H54 (cell line): ENCODE measurements around the gene TSPAN33.
"Not testable (repeated sequence)": the region's sequence is repeated elsewhere in the genome, so short reads cannot be mapped to it uniquely, and the experiment has no call there.

Source experiments
- DNase-seq: peaks from one replicate; pipeline ENCODE4 v3.0.0; 2011; ENCODE audit warnings: low spot score, mixed read lengths; ENCODE audit not compliant: insufficient read length
- FAIRE-seq: peaks from 3 replicates; lab custom pipeline; 2011; peaks lifted over from hg19 to GRCh38; lab: Jason Lieb, UNC
- POLR2A ChIP-seq: IDR thresholded peaks from 2 replicates; pipeline ENCODE4 v1.6.1; 2011; ENCODE audit warnings: low read depth, mild to moderate bottlenecking, low read length

TSPAN33 gene

GRCh38 chr7:129213828-129214227, 69.3 kb downstream of the TSPAN33 start:
- no peak for TF ChIP-seq POLR2A
- DNase-seq, result no peak
- no peak for FAIRE-seq

GRCh38 chr7:129215691-129216090, 71.2 kb downstream of the TSPAN33 start:
- not testable (repeated sequence) for FAIRE-seq, DNase-seq

DNA sequence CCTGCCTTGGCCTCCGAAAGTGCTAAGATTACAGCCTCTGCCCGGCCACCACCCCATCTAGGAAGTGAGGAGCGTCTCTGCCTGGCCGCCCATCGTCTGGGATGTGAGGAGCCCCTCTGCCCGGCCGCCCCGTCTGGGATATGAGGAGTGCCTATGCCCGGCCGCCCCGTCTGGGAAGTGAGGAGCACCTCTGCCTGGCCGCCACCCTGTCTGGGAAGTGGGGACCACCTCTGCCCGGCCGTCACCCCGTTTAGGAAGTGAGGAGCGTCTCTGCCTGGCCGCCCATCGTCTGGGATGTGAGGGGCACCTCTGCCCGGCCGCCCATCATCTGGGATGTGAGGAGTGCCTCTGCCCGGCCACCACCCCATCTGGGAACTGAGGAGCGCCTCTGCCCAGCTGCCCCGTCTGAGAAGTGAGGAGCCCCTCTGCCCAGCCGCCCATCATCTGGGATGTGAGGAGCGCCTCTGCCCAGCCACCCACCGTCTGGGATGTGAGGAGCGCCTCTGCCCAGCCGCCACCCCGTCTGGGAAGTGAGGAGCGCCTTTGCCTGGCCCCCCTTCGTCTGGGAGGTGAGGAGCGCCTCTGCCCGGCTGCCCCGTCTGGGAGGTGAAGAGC, 71.7 kb downstream of the TSPAN33 start:
- not testable (repeated sequence) for DNase-seq, FAIRE-seq

DNA sequence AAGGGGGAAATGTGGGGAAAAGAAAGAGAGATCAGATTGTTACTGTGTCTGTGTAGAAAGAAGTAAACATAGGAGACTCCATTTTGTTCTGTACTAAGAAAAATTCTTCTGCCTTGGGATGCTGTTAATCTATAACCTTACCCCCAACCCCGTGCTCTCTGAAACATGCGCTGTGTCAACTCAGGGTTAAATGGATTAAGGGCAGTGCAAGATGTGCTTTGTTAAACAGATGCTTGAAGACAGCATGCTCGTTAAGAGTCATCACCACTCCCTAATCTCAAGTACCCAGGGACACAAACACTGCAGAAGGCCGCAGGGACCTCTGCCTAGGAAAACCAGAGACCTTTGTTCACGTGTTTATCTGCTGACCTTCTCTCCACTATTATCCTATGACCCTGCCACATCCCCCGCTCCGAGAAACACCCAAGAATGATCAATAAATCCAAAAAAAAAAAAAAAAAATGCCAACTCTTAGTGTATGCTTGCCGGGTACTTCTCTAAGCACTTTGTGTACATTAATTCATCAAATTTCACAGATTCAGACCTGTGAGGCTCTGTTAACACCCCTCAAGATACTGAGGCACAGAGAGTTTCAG, 72.4 kb downstream of the TSPAN33 start:
- FAIRE-seq, DNase-seq: not testable (repeated sequence)

DNA sequence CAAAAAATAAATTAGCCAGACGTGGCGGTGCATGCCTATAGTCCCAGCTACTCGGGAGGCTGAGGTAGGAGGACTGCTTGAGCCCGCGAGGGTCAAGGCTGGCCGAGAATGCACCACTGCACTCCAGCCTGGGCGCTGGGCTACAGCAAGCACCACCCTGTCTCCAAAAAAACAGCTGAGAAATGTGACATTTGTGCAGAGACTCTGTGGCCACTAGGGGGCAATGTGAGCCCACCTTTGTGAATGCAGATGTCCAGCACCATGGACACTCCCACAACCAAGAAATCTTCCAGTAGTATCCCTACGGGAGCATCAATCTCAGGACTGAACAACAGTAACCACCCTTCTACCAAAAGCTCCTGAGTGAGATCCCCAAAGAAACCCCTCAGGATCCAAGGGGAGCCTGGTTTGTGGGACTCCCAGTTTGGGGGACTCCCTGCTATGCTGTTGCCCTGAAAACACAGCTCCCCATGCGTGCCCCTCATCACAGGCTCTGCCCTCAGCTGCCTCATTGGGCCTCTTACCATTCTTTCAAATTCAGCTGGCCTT, 74.1 kb downstream of the TSPAN33 start:
- no peak for TF ChIP-seq POLR2A
- no peak for FAIRE-seq

GRCh38 chr7:129219166-129219565, 74.7 kb downstream of the TSPAN33 start:
- not testable (repeated sequence) for FAIRE-seq, DNase-seq

More for the DNA sequence above, 74.1 kb downstream of the TSPAN33 start:
- DNase-seq, result peak; percentile 83
